Amygdala (tissue), 56 donors: ENCODE results near the gene ZSWIM8.
"Not testable (repeated sequence)": the region's sequence is repeated elsewhere in the genome, so short reads cannot be mapped to it uniquely, and the experiment has no call there.

Experiments
- DNase-seq, 56 donors: peaks; one replicate each; lab custom pipeline; 2025; lab: John Stamatoyannopoulos, UW

Gene ZSWIM8

DNA sequence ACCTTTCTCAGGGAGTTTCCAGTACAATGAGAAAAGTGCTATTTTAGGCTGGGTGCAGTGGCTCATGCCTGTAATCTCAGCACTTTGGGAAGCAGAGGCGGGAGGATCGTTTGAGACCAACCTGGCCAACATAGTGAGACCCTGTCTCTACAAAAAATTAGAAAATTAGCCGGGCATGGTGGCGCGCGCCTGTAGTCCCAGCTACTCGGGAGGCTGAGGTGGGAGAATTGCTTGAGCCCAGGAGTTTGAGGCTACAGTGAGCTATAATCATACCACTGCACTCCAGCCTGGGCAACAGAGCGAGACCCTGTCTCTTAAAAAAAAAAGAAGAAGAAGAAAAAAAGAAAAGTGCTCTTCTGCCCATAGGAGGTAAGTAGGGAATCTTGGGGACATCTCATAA, 10.6 kb downstream of the ZSWIM8 start:
- DNase-seq, result not testable (repeated sequence)

DNA sequence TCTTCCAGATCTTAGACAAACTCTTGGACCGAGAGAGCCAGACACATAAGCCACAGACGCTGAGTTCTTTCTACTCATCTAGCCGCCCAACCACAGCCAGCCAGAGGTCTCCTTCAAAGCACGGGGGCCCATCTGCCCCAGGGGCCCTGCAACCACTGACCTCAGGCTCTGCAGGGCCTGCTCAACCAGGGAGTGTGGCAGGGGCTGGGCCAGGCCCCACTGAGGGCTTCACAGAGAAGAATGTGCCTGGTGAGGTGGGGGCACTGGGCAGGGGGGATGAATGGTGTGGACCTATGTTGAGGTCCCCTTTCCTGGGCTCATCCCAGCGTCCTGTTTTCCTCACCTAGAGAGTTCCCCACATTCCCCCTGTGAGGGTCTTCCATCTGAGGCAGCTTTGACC, 11.4 kb downstream of the ZSWIM8 start:
- DNase-seq, result no peak

DNA sequence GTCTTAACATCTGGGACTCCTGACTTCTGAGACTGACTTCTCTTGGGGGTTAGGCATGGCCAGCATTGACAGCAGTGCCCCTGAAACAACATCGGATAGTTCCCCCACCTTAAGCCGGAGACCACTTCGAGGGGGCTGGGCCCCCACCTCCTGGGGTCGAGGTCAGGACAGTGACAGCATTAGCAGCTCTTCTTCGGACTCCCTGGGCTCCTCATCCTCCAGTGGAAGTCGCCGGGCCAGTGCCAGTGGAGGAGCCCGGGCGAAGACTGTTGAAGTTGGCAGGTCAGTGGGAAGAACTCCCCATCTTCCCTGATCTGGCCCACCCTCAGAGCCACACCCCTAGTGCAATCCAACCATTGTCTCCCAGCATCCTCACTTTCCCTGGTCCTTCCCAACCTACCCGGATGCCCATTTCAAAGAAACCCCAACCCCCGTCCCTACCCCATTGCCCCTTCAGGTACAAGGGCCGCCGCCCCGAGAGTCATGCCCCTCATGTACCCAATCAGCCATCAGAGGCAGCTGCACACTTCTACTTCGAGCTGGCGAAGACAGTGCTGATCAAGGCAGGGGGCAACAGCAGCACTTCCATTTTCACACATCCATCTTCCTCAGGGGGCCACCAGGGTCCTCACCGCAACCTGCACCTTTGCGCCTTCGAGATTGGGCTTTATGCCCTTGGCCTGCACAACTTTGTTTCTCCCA, 12.1 kb downstream of the ZSWIM8 start:
- DNase-seq, result no peak

DNA sequence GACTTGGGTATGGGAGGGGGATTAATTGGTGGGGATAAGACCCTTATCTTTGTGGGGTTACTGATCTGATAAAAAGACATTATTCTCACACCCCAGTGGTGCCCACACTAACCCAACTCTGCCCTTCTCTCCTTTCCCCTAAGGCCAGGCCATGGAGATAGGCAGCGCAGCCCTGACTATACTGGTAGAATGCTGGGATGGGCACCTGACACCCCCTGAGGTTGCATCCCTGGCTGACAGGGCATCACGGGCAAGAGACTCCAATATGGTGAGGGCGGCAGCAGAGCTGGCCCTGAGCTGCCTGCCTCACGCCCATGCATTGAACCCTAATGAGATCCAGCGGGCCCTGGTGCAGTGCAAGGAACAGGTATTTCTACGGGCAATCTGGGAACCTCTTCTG, 12.7 kb downstream of the ZSWIM8 start:
- no peak for DNase-seq

DNA sequence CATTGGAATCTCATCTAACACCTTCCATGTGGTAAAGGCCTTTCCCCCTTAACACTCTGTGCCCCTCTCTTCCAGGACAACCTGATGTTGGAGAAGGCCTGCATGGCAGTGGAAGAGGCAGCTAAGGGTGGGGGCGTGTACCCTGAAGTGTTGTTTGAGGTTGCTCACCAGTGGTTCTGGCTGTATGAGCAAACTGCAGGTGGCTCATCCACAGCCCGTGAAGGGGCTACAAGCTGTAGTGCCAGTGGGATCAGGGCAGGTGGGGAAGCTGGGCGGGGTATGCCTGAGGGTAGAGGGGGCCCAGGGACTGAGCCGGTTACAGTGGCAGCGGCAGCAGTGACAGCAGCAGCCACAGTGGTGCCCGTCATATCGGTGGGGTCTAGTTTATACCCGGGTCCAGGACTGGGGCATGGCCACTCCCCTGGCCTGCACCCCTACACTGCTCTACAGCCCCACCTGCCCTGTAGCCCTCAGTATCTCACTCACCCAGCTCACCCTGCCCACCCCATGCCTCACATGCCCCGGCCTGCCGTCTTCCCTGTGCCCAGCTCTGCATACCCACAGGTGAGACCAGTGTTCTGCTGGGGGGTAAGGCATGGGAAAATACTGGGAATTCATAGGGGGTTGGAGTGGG, 13.6 kb downstream of the ZSWIM8 start:
- no peak for DNase-seq

DNA sequence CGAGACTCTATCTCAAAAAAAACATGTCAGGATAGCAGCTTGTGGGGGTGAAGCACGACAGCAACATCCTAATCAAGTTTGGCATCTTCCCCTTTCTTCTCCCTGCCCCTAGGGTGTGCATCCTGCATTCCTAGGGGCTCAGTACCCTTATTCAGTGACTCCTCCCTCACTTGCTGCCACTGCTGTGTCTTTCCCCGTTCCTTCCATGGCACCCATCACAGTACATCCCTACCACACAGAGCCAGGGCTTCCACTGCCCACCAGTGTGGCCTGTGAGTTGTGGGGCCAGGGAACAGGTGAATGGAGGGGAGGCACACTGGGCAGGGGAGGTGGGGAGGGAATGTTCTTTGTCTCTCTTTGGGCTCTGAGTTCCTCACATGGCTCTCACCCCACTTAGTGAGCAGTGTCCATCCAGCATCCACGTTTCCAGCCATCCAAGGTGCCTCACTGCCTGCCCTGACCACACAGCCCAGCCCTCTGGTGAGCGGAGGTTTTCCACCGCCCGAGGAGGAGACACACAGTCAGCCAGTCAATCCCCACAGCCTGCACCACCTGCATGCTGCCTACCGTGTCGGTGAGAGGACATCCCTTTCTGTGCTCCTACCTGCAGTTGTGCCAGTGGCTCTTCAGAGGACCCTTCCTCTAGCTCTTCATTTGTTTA, 14.6 kb downstream of the ZSWIM8 start:
- no peak for DNase-seq

DNA sequence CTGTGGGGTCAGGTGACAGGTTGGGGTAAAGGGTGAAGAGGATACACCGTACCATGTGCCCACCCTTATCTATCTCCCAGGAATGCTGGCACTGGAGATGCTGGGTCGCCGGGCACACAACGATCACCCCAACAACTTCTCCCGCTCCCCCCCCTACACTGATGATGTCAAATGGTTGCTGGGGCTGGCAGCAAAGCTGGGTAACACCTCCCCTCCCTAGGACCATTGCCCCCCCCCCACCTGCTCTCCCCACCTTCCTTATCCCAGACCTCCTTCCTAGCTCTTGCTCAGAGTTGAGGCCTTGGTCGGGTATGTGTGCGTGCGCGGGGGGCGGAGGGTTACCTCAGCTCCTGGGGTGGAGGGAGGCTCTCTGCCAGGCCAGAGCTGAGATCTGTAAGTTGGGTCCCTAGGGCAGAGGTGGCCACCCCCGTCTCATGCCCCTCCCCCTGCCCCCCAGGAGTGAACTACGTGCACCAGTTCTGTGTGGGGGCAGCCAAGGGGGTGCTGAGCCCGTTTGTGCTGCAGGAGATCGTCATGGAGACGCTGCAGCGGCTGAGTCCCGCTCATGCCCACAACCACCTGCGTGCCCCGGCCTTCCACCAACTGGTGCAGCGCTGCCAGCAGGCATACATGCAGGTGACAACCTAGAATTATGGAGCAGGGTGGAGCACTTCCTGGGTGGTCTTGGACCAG, 15.3 kb downstream of the ZSWIM8 start:
- peak in 3 of 56 donors; percentile 15 to 33 (median 22) for DNase-seq

DNA sequence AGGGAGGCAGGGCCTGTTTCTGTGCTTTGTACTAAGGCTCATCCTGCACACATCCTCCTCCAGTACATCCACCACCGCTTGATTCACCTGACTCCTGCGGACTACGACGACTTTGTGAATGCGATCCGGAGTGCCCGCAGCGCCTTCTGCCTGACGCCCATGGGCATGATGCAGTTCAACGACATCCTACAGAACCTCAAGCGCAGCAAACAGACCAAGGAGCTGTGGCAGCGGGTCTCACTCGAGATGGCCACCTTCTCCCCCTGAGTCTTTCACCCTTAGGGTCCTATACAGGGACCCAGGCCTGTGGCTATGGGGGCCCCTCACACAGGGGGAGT, 15.8 kb downstream of the ZSWIM8 start:
- DNase-seq, result peak in 1 of 56 donors; percentile 14

DNA sequence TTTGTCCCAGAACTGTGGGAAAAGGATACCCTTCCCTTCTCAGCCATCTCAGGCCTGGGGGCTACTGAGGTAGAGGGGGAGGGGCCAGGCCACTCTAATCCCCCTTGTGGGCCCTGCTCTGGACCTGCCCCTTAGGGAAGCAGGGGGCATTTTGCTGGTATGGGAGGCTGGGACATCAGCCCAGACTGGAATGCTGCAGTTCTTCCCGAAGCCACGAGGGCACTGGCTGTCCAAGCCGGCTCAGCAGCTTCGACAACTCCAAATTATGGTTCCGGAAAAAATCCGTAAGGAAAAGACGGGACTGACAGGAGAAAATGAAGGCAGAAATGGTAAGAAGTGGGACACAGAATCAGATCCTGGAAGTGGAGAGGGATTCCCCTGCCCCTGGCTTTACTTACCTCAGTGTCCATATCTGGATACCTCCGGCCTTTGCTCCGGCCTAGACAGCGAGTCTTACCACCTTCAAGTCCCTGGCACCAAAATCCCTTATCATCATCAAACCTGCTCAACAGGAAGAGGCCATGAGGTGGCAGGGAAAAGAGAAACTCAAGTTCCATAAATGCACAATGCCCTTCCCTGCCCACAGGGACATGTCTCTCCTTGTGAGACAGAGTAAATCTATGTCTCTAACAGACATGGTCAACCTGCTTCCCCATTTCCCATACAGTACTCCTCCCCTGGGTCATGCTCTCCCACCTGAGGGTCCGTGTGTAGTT, 17.0 kb downstream of the ZSWIM8 start:
- no peak for DNase-seq

DNA sequence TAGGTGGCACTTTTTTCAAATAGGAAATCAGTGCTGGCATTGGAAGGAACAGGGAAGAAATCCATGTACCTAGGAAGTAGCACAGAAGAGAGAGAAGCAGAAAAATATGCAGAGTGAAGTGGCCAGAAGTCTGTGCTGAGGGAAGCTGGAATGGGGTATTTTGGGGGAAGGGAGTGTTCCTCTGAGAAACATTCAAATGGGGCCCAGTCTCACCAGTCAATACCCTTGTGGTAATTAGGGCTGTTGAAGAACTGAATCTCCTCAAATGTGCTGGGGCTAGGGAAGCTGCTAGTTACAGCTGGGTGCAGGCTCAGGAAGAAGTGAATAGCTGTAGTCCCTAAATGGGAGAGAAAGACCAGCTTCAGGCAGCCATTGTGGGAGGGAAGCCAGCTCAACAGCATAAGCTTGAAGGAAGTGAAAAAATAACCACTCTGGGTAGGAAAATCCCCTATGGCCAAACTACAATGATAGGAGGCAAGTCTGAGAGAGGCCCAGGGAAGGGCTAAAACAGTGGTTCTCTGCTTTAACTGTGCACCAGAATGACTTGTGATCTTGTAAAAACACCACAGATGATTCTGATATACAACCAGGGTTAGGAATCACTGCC, 18.4 kb downstream of the ZSWIM8 start:
- DNase-seq, result no peak

DNA sequence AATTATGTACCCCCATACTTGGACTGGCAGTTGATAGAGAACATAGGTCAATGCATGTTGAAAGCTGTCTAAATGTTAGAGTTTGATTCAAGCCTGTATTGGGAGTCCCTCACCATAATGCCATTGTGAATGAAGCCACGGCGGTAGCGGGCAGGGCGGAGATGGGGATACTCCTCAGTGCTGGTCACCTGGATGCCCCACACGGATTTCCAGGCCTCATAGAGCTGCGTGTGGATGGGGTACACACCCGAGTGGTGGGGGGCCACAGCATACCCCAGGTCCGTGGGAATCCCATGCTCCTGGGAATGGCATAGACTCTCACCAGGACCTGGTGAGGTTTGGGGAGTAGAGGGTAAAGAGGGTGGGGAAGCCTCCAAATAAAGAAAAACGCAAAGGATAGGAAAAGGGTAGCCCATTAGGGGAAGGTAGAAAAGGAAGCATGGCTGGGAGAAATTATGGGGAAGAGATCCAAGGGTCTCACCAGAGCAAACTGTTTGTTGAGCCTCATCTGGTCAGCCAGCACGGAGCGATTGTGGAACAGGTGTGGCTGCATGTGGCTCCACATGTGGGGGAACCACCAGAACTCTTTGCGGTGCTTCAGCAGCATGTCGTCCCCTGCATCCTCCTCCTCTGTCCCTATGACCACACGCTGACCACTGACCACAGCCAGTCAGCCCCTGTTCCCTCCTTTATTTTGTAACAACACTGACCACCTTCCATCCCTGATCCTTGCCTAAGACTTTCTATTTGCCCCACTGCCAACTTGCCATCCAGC, 21.0 kb downstream of the ZSWIM8 start:
- no peak for DNase-seq

DNA sequence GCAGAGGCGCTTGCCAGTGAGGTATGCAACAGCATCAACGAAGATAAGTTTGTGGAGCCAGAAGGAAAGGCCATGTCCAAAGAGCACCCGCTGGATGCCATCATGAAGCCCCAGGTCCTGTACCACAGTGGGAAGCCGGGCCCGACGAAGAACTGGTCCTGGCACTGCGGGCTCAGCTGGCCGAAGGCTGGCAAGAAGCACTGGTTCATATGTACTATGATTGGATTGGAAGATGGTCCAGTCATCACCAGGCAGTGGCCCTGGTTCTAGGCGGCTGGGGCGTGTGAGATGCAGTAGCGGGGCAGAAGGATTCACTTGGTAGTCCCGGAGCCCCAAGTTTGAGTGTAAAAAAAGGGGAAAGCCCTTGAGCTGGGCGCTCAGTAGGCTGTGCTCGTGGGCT, 22.1 kb downstream of the ZSWIM8 start:
- DNase-seq, result no peak

DNA sequence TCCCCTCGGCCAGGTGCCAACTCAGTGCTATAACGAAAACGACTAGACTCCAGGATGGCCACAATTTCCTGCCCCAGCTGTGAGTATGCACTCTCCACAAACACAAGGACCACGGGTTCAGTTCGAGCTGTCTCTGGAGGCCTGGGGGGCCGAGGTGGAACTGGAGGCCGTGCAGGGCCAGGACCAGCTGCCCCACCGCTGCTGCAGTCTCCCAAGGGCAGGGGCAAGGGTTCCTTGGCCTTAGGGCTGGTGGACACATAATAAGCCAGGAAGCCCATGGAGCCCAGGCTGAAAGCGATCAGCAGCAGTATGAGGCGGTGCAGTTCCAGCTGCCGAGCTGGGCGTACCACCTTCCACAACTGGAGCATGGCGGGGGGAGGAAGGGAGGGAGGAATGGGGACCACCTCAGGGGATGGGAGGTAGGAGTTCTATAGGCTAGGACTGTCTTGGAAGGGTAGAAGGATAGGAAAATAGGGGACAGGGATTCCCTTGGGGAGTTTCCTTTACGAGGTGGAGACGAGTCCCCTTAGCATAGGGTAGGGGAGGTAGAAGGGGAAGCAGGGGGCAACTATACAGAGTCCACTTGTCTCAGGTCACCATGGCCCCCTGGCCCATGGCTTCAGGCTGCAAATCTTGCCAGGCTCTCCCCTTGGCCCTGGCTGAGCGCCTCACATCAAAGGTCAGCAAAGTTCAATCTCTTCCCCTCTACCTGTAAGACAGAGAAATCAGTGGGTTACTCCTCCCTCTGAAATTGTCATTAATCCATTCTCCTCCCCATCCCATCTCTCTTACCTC, 22.8 kb downstream of the ZSWIM8 start:
- no peak for DNase-seq

DNA sequence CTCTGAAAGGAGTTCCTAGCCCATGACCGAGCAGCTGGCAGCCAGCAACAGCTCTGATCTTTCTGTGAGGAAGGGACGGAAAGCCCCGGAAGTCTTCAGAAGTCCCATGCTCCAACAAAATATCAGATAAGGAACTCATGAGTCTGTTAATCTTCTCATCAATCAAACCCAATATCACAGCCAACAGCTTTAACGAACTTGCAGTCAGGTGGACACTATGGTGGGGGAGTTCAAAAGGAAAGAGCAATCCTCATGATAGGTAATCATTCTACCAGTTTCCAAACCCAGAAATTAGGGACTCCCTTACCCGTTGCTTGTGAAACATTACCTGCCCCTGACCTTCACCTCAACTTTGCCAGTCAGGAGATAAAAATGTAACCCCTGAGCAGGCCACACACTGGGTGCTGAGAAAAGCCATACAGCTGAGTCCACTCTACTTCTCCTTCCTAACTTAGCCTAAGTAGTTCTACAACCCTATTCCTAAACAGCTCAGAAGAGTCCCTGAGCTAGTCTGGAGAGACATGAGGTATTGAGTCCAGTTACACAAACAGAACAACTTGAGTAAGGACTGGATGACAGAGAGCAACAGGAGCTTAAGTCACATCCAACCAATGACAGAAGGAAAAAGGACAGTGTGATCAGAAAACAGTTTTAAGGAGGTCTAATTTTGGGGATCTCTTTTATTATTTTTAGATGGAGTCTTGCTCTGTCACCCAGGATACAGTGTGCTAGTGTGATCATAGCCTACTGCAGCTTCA, 23.8 kb downstream of the ZSWIM8 start:
- DNase-seq, result no peak

DNA sequence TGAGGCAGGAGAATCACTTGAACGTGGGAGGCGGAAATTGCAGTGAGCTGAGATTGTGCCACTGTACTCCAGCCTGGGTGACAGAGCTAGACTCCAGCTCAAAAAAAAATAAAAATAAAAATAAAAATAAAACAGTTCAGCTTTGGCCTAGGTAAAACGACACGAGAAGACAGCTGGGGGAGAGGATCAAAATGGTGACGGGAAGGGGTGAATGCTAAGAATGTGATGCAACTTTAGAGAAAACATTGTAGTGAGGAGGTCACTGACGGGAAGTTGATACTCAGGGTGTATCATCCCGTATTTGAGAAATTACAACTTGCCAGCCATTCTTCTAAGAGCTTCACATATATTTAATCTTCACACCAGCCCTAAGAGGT, 24.9 kb downstream of the ZSWIM8 start:
- DNase-seq, result no peak

DNA sequence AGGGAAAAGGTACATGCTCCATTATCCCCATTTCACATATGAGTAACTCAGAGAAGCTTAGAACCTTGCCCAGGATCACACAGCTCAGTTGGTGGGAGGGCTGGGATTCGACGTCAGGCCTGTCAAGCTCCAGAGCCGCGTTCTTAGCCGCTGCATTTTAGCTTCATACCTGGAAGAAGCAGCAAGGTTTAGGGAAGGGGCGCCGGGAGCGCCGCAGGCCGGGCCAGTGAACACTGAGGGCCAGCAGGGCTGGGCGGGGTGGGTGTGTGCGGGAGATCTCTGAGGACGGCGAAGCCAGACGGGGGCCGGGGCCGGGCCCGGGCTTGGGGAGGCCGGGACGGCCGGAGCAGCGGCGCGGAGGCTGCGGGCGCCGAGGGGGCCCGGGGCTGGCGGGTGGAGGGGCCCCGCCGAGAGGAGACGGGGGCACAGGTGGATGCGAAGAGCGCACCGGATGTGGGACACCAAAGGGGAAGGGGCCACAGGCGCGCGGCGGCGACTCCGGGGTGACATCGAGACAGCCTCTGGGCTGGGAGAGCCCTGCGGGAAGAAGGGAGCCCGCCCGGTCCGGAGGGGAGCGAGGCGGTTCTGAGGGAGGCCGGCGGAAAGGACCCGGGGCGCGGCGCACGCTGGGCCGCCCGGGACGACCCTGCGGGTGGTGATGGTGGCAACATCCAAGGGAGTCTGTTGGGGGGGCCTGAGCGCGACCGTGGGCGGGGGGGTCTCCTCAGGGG, 25.5 kb downstream of the ZSWIM8 start:
- peak in 7 of 56 donors; percentile 28 to 63 (median 46) for DNase-seq

DNA sequence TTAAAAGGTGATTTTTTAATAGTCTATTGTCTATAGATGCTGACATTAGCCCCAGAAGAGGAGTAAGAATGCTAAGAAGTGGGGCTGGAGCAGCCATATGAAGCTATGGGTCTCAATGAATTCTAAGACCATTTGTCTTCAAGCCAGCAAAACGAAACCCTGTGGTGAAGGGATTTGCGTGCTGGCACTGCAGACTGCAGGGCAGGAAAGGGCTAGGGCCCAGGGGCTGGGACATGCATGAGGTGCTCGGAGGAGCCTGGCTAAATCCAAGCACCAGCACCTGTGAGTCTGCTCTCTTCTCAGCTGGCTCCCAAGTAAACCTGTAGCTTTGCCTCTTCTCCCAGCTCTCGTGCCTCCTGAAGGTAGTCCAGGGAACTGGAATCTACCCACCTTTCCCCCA, 27.3 kb downstream of the ZSWIM8 start:
- DNase-seq, result no peak
